ENCODE results near the gene UBFD1. TPM values are rescaled to one million over a fixed set of nuclear protein-coding genes. Genes with fewer than 3 reads are reported as not detected.

Gene UBFD1
- total and polyA plus RNA-seq, 10 of the 15 experiments (the other 5 are each of a cell fraction or from before 2014, with no cell fraction given): 7.3 to 48.5 (median 32.1) TPM

- TF ChIP-seq RAD21 (IDR thresholded peaks at IDR 0.05; ENCODE audit: insufficient read depth, low read depth, low read length) (peak; percentile 40; the same call in 1 of the 2 replicates), HCFC1 (IDR thresholded peaks at IDR 0.05; ENCODE audit: low read length) (no peak), TAF1 (IDR thresholded peaks at IDR 0.05; ENCODE audit: borderline replicate concordance, low read depth, low read length) (no peak), CREM (IDR thresholded peaks at IDR 0.05; ENCODE audit: low read depth) (no peak), SIN3A (IDR thresholded peaks at IDR 0.05; ENCODE audit: low read depth, low read length) (no peak)
These were observed 39.7 kb downstream of the UBFD1 start (continued) for GRCh38 chr16:23597003-23597756.

- Histone ChIP-seq H3K4me3 (no peak overlapping the region), H3K36me3 (ENCODE audit: control insufficient read depth in 2 of 2, insufficient read depth in 2 of 2, low read length in 1 of 2) (peaks cover 1 to 11% of the 10 kb centered on the region in 2 experiments; a peak in 3 of 4 replicates), H2AFZ (ENCODE audit: control insufficient read depth, low read depth, low read length) (no peak overlapping the region), H3K9ac (ENCODE audit: control insufficient read depth, insufficient read depth, low read length) (no peak overlapping the region), H4K20me1 (ENCODE audit: control insufficient read depth, insufficient read depth) (no peaks in the 10 kb centered on the region), H3K27ac (ENCODE audit: control insufficient read depth, insufficient read depth) (no peak overlapping the region), H3K27me3 (replicated peaks in 1 of 2; ENCODE audit: control insufficient read depth in 2 of 2, insufficient read depth in 2 of 2, low read length in 1 of 2) (no peaks in the 10 kb centered on the region), H3K9me3 (replicated peaks; ENCODE audit: control insufficient read depth, insufficient read depth, low read length) (no peaks in the 10 kb centered on the region), H3K4me2 (ENCODE audit: control insufficient read depth, insufficient read depth) (no peak overlapping the region), H3K4me1 (ENCODE audit: control insufficient read depth, insufficient read depth, low read length) (no peaks in the 10 kb centered on the region), H3K79me2 (ENCODE audit: control insufficient read depth, insufficient read depth, low read length) (no peaks in the 10 kb centered on the region)
- TF ChIP-seq PBX3 (IDR thresholded peaks at IDR 0.05; ENCODE audit: insufficient replicate concordance, low read depth, low read length) (no peak), ASH2L (IDR thresholded peaks at IDR 0.05; ENCODE audit: borderline replicate concordance, low read depth) (no peak), PRDM15 (CRISPR knock-in tag; IDR thresholded peaks at IDR 0.05) (no peak)
- ChIA-PET SMC1A (ENCODE audit: uncharacterized antibody, unreplicated experiment) (no interaction called here), RAD21 (ENCODE audit: unreplicated experiment) (no interaction called here), CTCF (no interaction called here), POLR2A (no interaction called here)
- ATAC-seq (no peak), DNase-seq (ENCODE audit: low read depth, low spot score) (no peak), FAIRE-seq (no peak)
- 81% methylated on average over 6 of the region's 6 CpGs for WGBS (ENCODE audit: insufficient coverage, insufficient replicate concordance, low lambda C conversion rate, missing lambda C conversion rate)
- no TSS peak for BruUV-seq (replicated peaks)
- in situ Hi-C loops (cut with MboI): no loop called here
- intact Hi-C loops (cut with micrococcal nuclease; ENCODE audit: unreplicated experiment): no loop called here
These were observed 50.2 kb downstream of the UBFD1 start for GRCh38 chr16:23607726-23608125.
